Measurements from ENCODE around the gene ARHGAP45. TPM values are rescaled to one million over a fixed set of nuclear protein-coding genes. Genes with fewer than 3 reads are reported as not detected.

The ARHGAP45 gene
- total RNA-seq, 1 experiment from 2014 or later, result 45.3 TPM

GRCh38 chr19:1032264-1032867, 34.6 kb upstream of the ARHGAP45 start:
- Histone ChIP-seq H3K9me3 (ENCODE audit: low read length) (no peaks in the 10 kb centered on the region), H4K20me1 (ENCODE audit: low read length) (no peaks in the 10 kb centered on the region), H2AFZ (ENCODE audit: low read length) (no peak overlapping the region), H3F3A (ENCODE audit: low read length, unreplicated experiment) (no peaks in the 10 kb centered on the region), H3K27ac (ENCODE audit: low read length) (no peak overlapping the region), H3K9me2 (replicated peaks; ENCODE audit: low read length) (no peaks in the 10 kb centered on the region), H3K79me2 (ENCODE audit: low read length) (peaks cover 27% of the 10 kb centered on the region), H3K4me1 (ENCODE audit: insufficient read depth, low read length) (no peaks in the 10 kb centered on the region; the same call in 1 of the 2 replicates), H3K9ac (ENCODE audit: low read length) (no peak overlapping the region), H3K4me3 (ENCODE audit: low read length) (no peak overlapping the region), H3K27me3 (ENCODE audit: low read length) (no peaks in the 10 kb centered on the region), H3K36me3 (ENCODE audit: low read depth, low read length) (peaks cover 6% of the 10 kb centered on the region; the same call in 1 of the 2 replicates), H3K4me2 (ENCODE audit: low read length) (no peak overlapping the region)
- intact Hi-C loops (cut with micrococcal nuclease), result no loop called here
- no TSS peak for BruUV-seq (replicated peaks)
- CTCF ChIA-PET, result interaction anchor here (0.7 kb wide), 1 partner anchor 32 kb away, joined by 11 read pairs; no protein-coding TSS in a partner anchor
- POLR2A ChIA-PET (ENCODE audit: unreplicated experiment), result no interaction called here
- DNase-seq, result no peak
- no peak for ATAC-seq
- no peak for TF ChIP-seq EZH2phosphoT487 (IDR thresholded peaks at IDR 0.05; ENCODE audit: borderline replicate concordance, low read length)
- TF ChIP-seq, protein P1, sequence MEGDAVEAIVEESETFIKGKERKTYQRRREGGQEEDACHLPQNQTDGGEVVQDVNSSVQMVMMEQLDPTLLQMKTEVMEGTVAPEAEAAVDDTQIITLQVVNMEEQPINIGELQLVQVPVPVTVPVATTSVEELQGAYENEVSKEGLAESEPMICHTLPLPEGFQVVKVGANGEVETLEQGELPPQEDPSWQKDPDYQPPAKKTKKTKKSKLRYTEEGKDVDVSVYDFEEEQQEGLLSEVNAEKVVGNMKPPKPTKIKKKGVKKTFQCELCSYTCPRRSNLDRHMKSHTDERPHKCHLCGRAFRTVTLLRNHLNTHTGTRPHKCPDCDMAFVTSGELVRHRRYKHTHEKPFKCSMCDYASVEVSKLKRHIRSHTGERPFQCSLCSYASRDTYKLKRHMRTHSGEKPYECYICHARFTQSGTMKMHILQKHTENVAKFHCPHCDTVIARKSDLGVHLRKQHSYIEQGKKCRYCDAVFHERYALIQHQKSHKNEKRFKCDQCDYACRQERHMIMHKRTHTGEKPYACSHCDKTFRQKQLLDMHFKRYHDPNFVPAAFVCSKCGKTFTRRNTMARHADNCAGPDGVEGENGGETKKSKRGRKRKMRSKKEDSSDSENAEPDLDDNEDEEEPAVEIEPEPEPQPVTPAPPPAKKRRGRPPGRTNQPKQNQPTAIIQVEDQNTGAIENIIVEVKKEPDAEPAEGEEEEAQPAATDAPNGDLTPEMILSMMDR (conservative IDR thresholded peaks at IDR 0.05; ENCODE audit: low read depth, low read length), result no peak
- TF ChIP-seq EZH2 (IDR thresholded peaks at IDR 0.05; ENCODE audit: low read length, unreplicated experiment), result no peak

GRCh38 chr19:1035998-1036621, 30.9 kb upstream of the ARHGAP45 start:
- DNase-seq (no peak), ATAC-seq (no peak)
- Histone ChIP-seq H3K27me3 (ENCODE audit: low read length) (no peaks in the 10 kb centered on the region), H3K4me3 (ENCODE audit: low read length) (no peak overlapping the region), H3K4me2 (ENCODE audit: low read length) (no peak overlapping the region), H3K4me1 (ENCODE audit: insufficient read depth, low read length) (peaks cover 4% of the 10 kb centered on the region; the same call in 1 of the 2 replicates), H4K20me1 (ENCODE audit: low read length) (no peaks in the 10 kb centered on the region), H3K79me2 (ENCODE audit: low read length) (no peaks in the 10 kb centered on the region), H2AFZ (ENCODE audit: low read length) (no peak overlapping the region), H3F3A (ENCODE audit: low read length, unreplicated experiment) (no peaks in the 10 kb centered on the region), H3K9ac (ENCODE audit: low read length) (no peak overlapping the region), H3K27ac (ENCODE audit: low read length) (no peak overlapping the region), H3K36me3 (ENCODE audit: low read depth, low read length) (peaks cover 6% of the 10 kb centered on the region; the same call in 1 of the 2 replicates), H3K9me2 (replicated peaks; ENCODE audit: low read length) (no peaks in the 10 kb centered on the region), H3K9me3 (ENCODE audit: low read length) (no peaks in the 10 kb centered on the region)
- POLR2A ChIA-PET (ENCODE audit: unreplicated experiment), result no interaction called here
- no TSS peak for BruUV-seq (replicated peaks)
- CTCF ChIA-PET, result no interaction called here
- TF ChIP-seq, protein P1 (conservative IDR thresholded peaks at IDR 0.05; ENCODE audit: low read depth, low read length), result no peak
- TF ChIP-seq EZH2phosphoT487 (IDR thresholded peaks at IDR 0.05; ENCODE audit: borderline replicate concordance, low read length) (no peak), EZH2 (IDR thresholded peaks at IDR 0.05; ENCODE audit: low read length, unreplicated experiment) (no peak)
- intact Hi-C loops (cut with micrococcal nuclease), result no loop called here

GRCh38 chr19:1037621-1038064, 29.3 kb upstream of the ARHGAP45 start:
- H3K4me3 ChIP-seq (ENCODE audit: low read length), result no peak overlapping the region
- H3K4me2 ChIP-seq (ENCODE audit: low read length), result no peak overlapping the region
- no peaks in the 10 kb centered on the region; the same call in 1 of the 2 replicates for H3K36me3 ChIP-seq (ENCODE audit: low read depth, low read length)
- ChIA-PET POLR2A (ENCODE audit: unreplicated experiment) (interaction anchor here (0.6 kb wide), 1 partner anchor 201 kb away, joined by 4 read pairs; no protein-coding TSS in a partner anchor), CTCF (no interaction called here)
- intact Hi-C loops (cut with micrococcal nuclease), result no loop called here
- H3K4me1 ChIP-seq (ENCODE audit: insufficient read depth, low read length), result peaks cover 16% of the 10 kb centered on the region; the same call in 1 of the 2 replicates
- ATAC-seq, result no peak
- no peaks in the 10 kb centered on the region for H3K9me3 ChIP-seq (ENCODE audit: low read length)
- H4K20me1 ChIP-seq (ENCODE audit: low read length), result no peaks in the 10 kb centered on the region
- H2AFZ ChIP-seq (ENCODE audit: low read length), result no peak overlapping the region
- H3K9ac ChIP-seq (ENCODE audit: low read length), result no peak overlapping the region
- TF ChIP-seq EZH2phosphoT487 (IDR thresholded peaks at IDR 0.05; ENCODE audit: borderline replicate concordance, low read length) (no peak), EZH2 (IDR thresholded peaks at IDR 0.05; ENCODE audit: low read length, unreplicated experiment) (no peak)
- TF ChIP-seq, protein P1 (conservative IDR thresholded peaks at IDR 0.05; ENCODE audit: low read depth, low read length), result no peak
- no TSS peak for BruUV-seq (replicated peaks)
- H3K27me3 ChIP-seq (ENCODE audit: low read length), result no peaks in the 10 kb centered on the region
- H3F3A ChIP-seq (ENCODE audit: low read length, unreplicated experiment), result no peaks in the 10 kb centered on the region
- no peak overlapping the region for H3K27ac ChIP-seq (ENCODE audit: low read length)
- H3K79me2 ChIP-seq (ENCODE audit: low read length), result no peaks in the 10 kb centered on the region
- no peak for DNase-seq
- H3K9me2 ChIP-seq (replicated peaks; ENCODE audit: low read length), result no peaks in the 10 kb centered on the region
